HG02610 (cell line): ENCODE data around the gene GEMIN8.

Experiments used
- ATAC-seq: cut with Tn5 transposase; IDR thresholded peaks from one replicate; pipeline ENCODE4 v1.9.1; 2021; ENCODE audit warnings: mild to moderate bottlenecking, moderate library complexity; ENCODE audit not compliant: unreplicated experiment

Gene GEMIN8

DNA sequence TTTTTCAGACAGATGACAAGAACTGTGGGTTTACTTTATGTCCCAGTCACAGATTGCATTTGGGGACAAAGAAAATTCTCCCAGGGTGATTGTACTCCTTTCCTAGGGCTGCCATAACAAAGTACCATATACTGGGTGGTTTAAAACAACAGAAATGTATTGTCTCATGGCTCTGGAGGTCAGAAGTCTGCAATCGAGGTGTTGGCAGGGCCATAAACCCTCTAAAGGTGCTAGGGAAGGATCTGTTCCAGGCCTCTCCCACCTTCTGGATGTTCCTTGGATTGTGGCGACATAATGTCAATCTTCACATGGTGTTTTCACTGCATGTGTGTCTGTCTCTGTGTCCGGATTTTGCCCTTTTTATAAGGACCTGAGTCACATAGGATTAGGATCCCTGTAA, 12.3 kb downstream of the GEMIN8 start:
- no peak for ATAC-seq

DNA sequence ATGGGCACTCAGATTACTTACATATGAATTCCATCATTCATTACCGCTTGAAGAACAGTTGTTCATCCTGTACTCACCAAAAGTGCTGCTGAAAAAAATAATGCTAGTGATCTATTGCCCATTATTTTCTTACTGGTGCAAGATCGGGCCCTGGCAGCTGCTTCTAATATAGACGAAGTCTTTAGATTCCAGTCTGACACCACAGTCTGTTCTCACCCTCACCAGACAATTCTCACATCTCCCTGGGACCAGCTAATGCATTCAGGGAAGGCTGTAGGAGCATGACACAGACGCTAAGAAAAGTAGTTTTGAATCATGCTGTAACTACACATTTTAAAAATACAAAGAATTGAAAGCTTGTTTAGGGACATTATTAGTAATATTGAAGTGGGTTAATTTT, 13.8 kb downstream of the GEMIN8 start:
- no peak for ATAC-seq

DNA sequence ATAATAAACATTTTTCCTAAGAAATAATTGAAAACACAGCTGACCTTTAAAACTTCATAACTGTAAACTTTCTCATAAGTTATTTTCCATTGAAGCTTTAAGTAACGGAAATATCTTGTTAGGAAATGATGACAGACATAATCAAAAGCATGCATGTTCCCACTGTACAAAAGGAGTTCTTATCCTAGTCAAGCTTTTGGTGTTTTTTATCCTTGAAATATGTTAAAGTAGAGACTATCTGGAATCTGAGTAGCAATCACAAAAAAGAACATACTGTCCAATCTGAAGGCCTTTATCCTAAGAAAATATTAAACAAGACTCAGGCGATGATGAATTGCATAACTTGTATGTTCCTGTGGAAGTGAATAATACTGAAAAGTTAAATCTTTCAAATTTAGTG, 14.4 kb downstream of the GEMIN8 start:
- no peak for ATAC-seq

DNA sequence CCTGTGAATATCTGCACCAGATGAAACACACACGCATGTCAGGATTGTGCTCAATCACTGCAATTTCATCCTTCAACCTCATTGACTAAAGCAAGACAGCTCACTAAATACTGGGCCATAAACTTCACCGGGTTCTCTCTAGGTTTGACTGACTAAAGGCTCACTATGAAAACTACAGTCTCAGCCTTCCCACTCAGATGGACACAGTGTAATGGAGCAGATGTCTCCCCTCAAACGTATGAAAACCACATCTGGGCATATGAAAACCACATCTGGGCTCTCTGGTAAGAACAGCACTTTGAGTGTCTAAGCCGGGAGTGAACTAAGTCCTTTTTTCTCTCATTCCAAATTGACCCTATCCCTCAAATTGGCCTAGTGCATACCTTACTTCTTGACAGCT, 15.2 kb downstream of the GEMIN8 start:
- no peak for ATAC-seq

DNA sequence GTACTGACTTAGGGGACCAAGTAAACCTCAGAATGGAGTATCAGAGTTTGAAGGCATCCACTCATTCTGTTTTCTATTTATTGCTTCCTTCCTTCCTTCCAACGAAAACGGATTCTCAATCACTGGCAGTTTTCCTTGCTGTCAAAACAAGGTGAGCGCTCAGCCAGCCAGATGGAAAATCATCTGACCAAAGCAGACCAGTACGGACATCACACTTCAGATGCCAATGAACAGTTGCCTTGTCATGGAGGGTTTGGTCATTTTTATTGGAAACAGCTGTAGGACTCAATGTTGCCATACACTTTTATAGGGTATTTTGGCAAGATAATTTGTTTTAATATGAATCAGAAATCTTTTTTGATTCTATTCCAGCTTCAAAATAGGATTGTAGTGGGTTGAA, 16.6 kb downstream of the GEMIN8 start:
- no peak for ATAC-seq

DNA sequence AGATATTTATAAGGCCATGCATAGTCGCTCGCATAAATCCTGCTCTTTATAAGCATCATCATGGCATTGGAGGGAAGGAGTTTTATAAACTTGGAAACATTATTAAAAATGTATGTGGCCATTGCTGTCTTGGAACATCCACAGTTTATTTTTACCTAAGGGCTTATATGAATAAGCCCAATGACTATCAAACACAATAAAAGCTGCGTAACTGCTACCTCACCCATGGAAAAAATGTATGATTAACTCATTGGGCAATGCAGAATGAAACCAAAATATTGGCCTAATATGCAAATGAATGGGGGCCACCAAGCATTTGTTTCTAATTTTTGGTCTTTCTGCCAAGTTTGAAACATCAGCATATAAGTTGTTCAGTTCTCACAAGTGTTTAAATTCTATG, 19.1 kb downstream of the GEMIN8 start:
- ATAC-seq = no peak

DNA sequence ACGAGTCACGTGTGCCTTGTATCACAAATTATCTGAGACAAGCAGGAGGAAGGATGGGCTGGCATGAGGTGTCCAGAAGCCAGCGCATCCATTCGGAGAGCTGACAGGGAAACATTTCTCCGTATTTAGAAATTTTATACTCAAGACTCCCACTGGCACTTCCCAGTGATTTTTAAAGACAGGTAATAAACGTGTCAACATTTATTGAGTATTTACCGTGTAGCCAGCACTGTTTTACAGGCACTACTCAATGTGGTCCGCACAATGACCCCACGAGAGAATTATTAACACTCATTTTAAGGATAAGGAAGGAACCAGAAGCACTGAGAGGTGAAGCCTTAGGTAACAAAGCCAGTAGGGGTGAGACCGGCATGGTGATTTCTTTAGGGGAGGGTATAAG, 23.2 kb downstream of the GEMIN8 start:
- no peak for ATAC-seq

DNA sequence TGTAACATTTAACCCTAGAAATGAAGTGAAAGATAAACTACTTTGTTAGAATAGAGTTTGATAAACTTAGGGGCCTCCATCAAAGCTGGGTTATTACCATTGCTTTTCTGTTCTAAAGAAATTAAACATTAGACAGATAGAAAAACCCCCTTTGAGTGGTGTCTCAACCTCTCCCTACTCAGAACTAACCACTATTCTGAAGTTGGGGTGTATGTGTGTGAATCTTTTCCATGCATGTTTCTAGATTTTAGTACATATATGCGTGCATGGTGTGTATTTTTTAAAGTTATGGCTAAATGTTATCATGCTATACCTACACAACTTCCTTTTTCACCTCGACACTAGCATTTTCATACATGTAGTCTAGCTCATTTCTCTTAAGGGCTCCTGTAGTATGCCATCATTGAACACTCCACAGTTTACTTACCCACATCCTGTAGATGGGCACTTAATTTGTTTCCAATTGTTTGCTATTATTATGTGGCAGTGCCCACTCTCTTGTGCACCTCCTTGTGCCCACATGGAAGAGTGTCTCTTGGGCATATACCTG, 25.7 kb downstream of the GEMIN8 start:
- no peak for ATAC-seq

DNA sequence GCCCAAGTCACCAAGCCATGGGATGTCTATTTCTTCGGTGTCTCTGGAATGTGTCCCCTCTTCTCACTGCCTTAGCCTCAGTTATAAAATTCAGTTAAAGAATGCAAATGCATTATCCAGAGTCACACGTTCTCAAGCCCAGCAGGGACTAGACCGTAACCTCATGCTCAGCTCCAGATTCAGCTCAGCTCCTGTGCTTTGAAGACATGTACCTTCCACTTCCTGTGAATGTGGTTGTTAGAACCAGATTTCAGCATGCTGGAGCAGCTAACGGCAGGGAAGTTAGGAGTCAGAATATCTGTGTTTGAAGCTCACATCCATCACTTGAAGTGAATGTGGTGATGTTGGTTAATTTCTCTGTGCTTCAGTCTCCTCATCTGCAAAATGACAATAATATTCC, 26.7 kb downstream of the GEMIN8 start:
- ATAC-seq = no peak

DNA sequence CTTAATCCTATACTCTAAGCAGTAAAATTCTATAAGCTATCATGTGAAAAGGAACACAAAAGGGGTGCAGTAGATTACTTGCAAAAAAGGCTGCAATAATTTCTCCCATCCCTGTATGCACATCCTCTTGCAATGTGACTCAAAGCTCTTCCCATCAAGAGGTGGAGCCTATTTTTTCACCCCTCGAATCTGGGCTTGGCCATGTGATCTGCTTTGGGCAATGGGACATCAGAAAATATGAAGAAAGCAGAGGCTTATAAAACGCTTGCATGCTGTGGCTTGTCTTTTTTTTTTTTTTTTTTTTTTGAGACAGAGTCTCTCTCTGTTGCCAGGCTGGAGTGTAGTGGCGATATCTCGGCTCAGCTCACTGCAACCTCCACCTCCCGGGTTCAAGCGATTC, 33.0 kb downstream of the GEMIN8 start:
- no peak for ATAC-seq

DNA sequence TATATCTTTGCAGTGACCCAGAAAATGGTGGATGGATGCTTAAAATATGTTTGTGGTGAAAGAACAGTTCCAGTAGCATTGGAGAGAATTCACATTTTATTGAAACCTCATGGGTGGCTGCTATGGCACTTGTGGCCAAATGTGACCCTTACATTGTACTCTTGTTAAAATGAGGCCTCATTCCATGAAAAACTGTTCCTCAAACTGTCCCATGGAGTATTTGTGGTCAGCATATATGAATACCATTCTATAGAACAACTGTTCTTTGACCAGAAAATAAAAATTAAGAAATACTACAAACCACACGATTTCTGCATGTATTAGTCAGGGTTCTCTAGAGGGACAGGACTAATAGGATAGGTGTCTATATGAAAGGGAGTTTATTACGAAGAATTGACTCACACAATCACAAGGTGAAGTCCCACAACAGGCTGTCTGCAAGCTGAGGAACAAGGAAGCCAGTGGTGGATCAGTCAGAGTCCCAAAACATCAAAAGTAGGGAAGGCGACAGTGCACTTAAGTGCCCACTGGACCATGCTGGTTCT, 35.1 kb downstream of the GEMIN8 start:
- ATAC-seq = no peak

DNA sequence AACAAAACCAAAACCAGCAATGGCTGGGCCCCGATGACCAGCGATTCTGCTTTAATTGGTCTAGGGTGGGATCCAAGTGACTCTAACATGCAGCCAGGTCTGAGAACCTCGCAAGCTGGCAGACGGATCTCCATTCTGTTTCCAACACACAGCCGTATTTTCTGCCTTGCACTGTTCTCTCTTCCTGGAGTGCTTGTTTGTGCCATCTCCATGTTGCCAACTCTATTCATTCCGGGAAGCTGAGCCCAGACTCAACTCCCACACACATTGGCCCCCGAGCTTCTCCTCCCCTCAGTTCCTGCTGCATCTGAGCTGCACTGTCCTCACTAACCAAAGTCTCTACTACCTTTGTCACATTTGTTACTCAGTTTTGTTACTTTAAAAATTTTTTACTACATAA, 35.6 kb downstream of the GEMIN8 start:
- ATAC-seq = no peak

DNA sequence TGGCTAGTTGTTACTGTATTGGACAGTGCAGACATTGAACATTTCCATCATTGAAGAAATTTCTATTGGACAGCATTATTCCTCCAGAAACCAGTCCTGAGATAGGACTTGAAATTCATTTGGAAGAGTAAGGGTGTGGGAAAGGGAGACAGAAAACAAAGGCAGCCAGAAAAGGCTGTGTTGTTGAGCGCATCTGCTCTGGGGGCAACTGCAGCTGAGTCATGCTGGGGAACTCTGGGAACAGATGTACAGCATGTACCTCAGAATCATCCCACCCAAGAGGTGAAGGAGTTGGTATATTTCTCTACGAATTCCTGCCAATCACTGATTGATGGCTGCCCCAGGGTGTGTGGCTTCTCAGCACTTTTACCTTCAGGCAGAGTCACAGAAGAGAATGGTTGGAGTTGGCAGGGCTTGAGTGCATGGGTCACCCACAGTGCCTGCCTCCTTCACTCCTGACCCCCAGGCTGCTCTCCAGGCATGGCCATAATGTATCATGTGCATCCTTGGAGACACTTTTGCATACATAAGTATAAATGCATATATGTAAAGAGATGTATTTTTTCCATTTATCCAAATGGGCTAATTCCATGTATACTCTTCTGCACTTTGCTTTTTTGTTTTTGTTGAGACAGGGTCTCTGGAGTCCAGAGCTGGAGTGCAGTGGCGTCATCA, 39.4 kb downstream of the GEMIN8 start:
- ATAC-seq = no peak

DNA sequence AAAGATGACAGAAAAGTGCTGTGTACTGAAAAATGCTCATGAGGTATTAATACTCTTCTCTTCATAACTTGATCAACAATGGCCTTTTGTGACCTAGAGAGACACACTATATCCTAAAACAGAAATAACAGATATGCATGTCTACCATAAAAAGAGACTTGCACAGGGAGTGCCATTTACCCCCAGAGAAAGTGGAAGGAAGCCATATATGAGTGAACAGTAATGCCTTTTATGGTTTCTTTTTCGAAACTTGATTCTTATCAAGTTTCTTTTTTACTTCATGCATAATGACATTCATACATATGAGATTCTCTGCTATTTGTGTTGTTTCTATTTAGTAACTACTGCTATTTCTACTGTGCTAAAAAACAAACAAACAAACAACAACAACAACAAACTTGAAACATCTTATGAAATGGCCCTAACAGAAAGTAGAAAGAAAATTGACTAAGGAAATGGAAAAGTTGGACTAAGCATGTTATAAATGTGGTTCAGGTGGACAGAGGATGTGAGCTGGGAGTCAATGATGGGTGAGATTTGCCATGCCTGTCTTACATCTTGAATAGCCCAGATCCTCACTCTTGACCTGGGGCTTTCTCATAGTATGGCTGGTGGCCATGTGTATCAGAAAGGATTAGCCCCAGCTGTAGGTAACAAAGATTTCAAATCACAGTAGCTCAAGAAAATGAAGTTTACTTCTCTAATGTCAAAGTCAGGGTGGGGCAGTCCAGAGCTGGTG, 43.8 kb downstream of the GEMIN8 start:
- peak; percentile 74 for ATAC-seq

DNA sequence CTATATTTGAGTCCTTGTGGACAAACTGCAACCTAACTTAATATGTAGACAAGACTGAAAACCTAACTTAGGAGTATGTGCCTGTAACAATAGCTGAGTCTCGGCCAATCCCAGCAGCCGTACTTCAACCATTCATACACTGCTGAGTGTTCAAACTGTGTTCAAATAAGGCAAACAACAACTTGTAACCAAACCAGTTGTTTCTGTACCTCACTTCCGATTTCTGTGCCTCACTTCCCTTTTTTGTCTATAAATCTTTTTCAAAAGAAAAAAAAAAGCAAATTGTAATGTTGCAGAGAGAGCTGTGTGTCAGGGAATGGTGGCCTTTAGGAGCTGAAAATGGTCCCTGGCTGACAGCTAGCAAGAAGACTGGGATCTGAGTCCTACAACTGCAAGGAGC, 46.0 kb downstream of the GEMIN8 start:
- no peak for ATAC-seq

DNA sequence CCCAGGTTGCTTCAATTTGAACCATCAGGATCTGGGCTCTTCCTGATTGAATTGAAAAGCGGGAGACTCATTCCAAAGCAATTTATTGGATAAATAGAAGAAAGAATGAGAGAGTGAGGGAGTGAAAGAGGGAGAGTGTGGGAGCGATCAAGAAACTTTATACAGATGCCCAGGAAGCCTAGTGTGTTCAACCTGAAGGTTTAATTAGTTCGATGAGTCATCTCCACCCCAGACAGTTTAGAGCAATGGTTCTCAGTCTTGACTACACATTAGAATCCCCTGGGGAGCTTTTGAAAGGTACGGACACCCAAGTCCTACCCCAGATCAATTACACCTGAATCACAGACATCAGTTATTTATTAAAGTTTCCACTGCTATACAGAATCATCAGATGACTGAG, 61.5 kb downstream of the GEMIN8 start:
- ATAC-seq = no peak

DNA sequence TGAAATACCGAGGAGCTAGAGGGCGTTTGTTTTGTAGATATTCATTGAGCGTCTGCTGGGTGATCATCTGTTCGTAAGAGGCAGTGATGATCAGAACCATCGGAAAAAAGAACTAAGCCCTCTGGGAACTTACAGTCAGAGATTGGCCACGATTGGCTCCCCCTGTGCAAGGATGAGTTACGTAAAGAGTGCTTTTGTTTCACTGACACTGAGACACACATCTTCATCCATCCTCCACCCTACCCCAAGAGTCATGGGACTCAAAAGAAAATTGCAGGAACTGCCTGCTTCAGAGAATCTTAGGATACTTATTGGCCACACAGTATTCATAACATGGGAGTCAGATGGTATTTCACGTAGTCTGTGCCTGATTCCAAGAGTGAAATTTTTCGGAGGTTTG, 62.1 kb downstream of the GEMIN8 start:
- no peak for ATAC-seq

DNA sequence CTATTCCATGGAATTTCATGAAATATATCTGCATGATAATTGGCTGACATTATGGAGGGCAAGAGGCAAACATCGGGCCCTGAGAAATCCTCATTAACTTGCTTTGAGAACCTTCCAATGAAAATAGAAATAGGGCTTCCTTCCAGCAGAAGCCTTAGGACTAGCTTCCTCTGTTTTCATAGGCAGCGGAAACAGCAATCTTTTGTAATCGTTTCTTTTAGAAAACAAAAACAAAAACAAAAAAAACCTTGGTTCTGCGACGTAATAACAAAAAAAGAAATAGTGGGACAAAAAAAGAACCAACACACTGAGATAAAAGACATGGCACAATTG, 62.9 kb downstream of the GEMIN8 start:
- no peak for ATAC-seq

DNA sequence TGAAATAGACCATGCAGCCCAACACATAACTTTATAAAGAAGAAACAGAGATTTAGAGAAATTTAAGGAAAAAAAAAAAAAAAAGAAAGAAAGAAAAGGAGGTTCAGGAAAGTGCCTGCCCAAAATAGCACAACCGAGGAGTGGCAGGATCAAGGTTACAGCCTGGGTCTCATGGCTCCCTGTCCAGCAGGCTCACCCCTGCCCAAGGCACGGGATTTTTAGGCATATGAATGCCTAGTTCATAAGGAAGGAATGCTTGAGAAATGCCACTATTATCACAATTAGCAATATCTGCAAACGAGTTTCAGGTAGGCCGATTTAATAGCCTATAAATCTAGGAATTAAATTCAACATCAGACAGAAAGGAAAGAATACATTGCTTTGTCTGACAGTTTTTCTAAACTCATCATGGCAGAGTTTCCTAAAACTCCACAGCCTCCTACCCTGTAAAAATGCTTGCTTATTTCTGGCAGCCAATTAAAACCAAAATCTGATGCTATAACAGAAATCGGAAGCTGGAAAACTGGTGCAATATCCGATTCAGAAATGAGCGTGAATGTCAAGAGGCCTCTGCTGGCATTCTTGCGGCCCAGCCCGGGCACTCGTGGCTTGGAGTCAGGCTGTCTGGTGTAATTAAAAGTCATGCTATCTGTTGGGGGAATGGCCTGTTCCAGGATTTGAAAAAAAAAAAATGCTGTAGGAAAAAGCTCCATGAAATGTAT, 63.5 kb downstream of the GEMIN8 start:
- ATAC-seq = no peak

DNA sequence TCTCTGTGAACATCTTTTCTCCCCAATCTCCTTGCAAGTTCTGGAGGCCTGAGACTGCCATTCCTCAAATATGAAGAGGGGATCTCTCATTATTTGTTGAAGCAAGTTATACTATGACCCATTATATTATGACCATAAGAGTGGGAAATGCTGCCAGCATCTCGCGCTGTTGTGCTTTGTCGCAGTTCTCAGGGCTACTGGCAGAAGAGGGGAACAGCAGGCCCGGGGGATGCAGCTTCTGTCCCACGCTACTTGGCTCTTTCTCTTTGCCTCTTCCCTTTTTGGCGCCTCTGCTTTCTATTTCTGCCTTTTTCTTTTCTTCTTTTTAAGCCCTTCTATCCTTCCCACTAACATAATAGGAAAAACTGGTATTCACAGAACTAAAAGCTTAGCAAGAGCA, 64.2 kb downstream of the GEMIN8 start:
- ATAC-seq = no peak

DNA sequence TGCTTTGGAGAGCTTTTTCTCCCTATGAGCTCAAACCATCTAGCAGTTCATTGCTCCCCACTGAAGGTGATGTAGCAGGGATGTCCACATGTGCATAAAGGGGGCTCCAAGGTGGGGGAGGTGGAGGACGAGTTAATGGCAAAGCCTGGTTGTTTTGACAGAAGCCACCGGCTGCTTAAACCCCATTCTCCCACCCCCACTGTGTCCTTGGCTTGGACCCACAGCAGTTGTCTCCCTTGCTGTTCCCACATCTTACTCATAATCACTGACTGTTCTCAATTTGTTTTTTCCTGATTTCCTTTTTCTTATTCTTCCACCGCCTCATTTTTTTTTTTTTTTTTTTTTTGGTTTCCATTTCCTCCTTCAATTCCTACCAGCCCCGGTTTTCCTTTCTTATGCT, 72.7 kb downstream of the GEMIN8 start:
- no peak for ATAC-seq
